ENCODE measurements around the gene YWHAG. TPM values are rescaled to one million over a fixed set of nuclear protein-coding genes. Genes with fewer than 3 reads are reported as not detected.
"Not testable (repeated sequence)": the region's sequence is repeated elsewhere in the genome, so short reads cannot be mapped to it uniquely, and the experiment has no call there.

The YWHAG gene
- polyA plus RNA-seq, 1 donor (not counting 4 experiments of a cell fraction or from before 2014, with no cell fraction given): 130 TPM

GRCh38 chr7:76403780-76404494 lies 45.1 kb upstream of the YWHAG start:
- no peak overlapping the region for H3K4me3 ChIP-seq (ENCODE audit: control insufficient read depth in 2 of 3, extremely low read depth in 1 of 3, insufficient read depth in 2 of 3, low read depth in 1 of 3, low read length in 3 of 3)
- H3K9me3 ChIP-seq (ENCODE audit: control insufficient read depth, low read depth, low read length): no peaks in the 10 kb centered on the region
- TF ChIP-seq EZH2 (IDR thresholded peaks at IDR 0.05; ENCODE audit: low read length) (no peak), CTCF (optimal IDR thresholded peaks at IDR 0.05 in 1 of 3, IDR thresholded peaks at IDR 0.05 in 1 of 3, conservative IDR thresholded peaks at IDR 0.05 in 1 of 3; ENCODE audit: extremely low read depth in 1 of 3, insufficient read depth in 2 of 3, low read length in 3 of 3) (no peak)
- DNase-seq (ENCODE audit: low read depth, low spot score) (no peak), FAIRE-seq (no peak)
- no peak overlapping the region for H3K9ac ChIP-seq (ENCODE audit: control insufficient read depth, extremely low read depth, insufficient read depth, low read length)
- H3K79me2 ChIP-seq (ENCODE audit: control insufficient read depth, insufficient read depth, low read length): no peaks in the 10 kb centered on the region
- no peak overlapping the region for H3K27ac ChIP-seq (ENCODE audit: control insufficient read depth, insufficient read depth, low read length)
- H3K4me2 ChIP-seq (ENCODE audit: control insufficient read depth, extremely low read depth, insufficient read depth, low read depth, low read length): no peak overlapping the region
- H4K20me1 ChIP-seq (ENCODE audit: control insufficient read depth, extremely low read depth, insufficient read depth, low read length): no peaks in the 10 kb centered on the region
- H3K27me3 ChIP-seq (ENCODE audit: control insufficient read depth, extremely low read depth, insufficient read depth, low read length): no peaks in the 10 kb centered on the region
- H3K4me1 ChIP-seq (ENCODE audit: control insufficient read depth, extremely low read depth, insufficient read depth, low read length): no peaks in the 10 kb centered on the region
- no peaks in the 10 kb centered on the region for H3K9me1 ChIP-seq (ENCODE audit: control insufficient read depth, extremely low read depth, insufficient read depth, low read length)
- no peak overlapping the region for H2AFZ ChIP-seq (ENCODE audit: control insufficient read depth, low read length)
- H3K36me3 ChIP-seq (ENCODE audit: control insufficient read depth in 2 of 2, extremely low read depth in 1 of 2, insufficient read depth in 2 of 2, low read length in 2 of 2): no peaks in the 10 kb centered on the region
- dilution Hi-C loops (cut with MboI; ENCODE audit: extremely low pct_ligation_motif_present, low sequenced_read_pairs): no loop called here

- H3K27me3 ChIP-seq (ENCODE audit: control insufficient read depth, extremely low read depth, insufficient read depth, low read length); H4K20me1 ChIP-seq (ENCODE audit: control insufficient read depth, extremely low read depth, insufficient read depth, low read length); DNase-seq (ENCODE audit: low read depth, low spot score); H3K4me2 ChIP-seq (ENCODE audit: control insufficient read depth, extremely low read depth, insufficient read depth, low read depth, low read length); H2AFZ ChIP-seq (ENCODE audit: control insufficient read depth, low read length); H3K27ac ChIP-seq (ENCODE audit: control insufficient read depth, insufficient read depth, low read length); H3K79me2 ChIP-seq (ENCODE audit: control insufficient read depth, insufficient read depth, low read length); H3K9me1 ChIP-seq (ENCODE audit: control insufficient read depth, extremely low read depth, insufficient read depth, low read length); H3K9ac ChIP-seq (ENCODE audit: control insufficient read depth, extremely low read depth, insufficient read depth, low read length); dilution Hi-C loops (cut with MboI; ENCODE audit: extremely low pct_ligation_motif_present, low sequenced_read_pairs); FAIRE-seq; H3K36me3 ChIP-seq (ENCODE audit: control insufficient read depth in 2 of 2, extremely low read depth in 1 of 2, insufficient read depth in 2 of 2, low read length in 2 of 2); H3K4me3 ChIP-seq (ENCODE audit: control insufficient read depth in 2 of 3, extremely low read depth in 1 of 3, insufficient read depth in 2 of 3, low read depth in 1 of 3, low read length in 3 of 3); H3K4me1 ChIP-seq (ENCODE audit: control insufficient read depth, extremely low read depth, insufficient read depth, low read length); H3K9me3 ChIP-seq (ENCODE audit: control insufficient read depth, low read depth, low read length): not testable (repeated sequence)
These were observed 44.3 kb upstream of the YWHAG start for GRCh38 chr7:76403097-76403496.

GRCh38 chr7:76400248-76400647 lies 41.5 kb upstream of the YWHAG start:
- dilution Hi-C loops (cut with MboI; ENCODE audit: extremely low pct_ligation_motif_present, low sequenced_read_pairs): no loop called here
- H2AFZ ChIP-seq (ENCODE audit: control insufficient read depth, low read length): no peak overlapping the region
- no peaks in the 10 kb centered on the region for H3K27me3 ChIP-seq (ENCODE audit: control insufficient read depth, extremely low read depth, insufficient read depth, low read length)
- H3K79me2 ChIP-seq (ENCODE audit: control insufficient read depth, insufficient read depth, low read length): no peaks in the 10 kb centered on the region
- no peaks in the 10 kb centered on the region for H3K36me3 ChIP-seq (ENCODE audit: control insufficient read depth in 2 of 2, extremely low read depth in 1 of 2, insufficient read depth in 2 of 2, low read length in 2 of 2)
- H3K4me2 ChIP-seq (ENCODE audit: control insufficient read depth, extremely low read depth, insufficient read depth, low read depth, low read length): no peak overlapping the region
- H3K9me3 ChIP-seq (ENCODE audit: control insufficient read depth, low read depth, low read length): no peaks in the 10 kb centered on the region
- no peaks in the 10 kb centered on the region for H4K20me1 ChIP-seq (ENCODE audit: control insufficient read depth, extremely low read depth, insufficient read depth, low read length)
- no peak overlapping the region for H3K4me3 ChIP-seq (ENCODE audit: control insufficient read depth in 2 of 3, extremely low read depth in 1 of 3, insufficient read depth in 2 of 3, low read depth in 1 of 3, low read length in 3 of 3)
- H3K27ac ChIP-seq (ENCODE audit: control insufficient read depth, insufficient read depth, low read length): no peak overlapping the region
- FAIRE-seq: no peak
- H3K9ac ChIP-seq (ENCODE audit: control insufficient read depth, extremely low read depth, insufficient read depth, low read length): no peak overlapping the region
- peaks cover 10% of the 10 kb centered on the region for H3K4me1 ChIP-seq (ENCODE audit: control insufficient read depth, extremely low read depth, insufficient read depth, low read length)
- no peak for TF ChIP-seq CTCF (optimal IDR thresholded peaks at IDR 0.05 in 1 of 3, IDR thresholded peaks at IDR 0.05 in 1 of 3, conservative IDR thresholded peaks at IDR 0.05 in 1 of 3; ENCODE audit: extremely low read depth in 1 of 3, insufficient read depth in 2 of 3, low read length in 3 of 3)
- TF ChIP-seq EZH2 (IDR thresholded peaks at IDR 0.05; ENCODE audit: low read length): no peak
- H3K9me1 ChIP-seq (ENCODE audit: control insufficient read depth, extremely low read depth, insufficient read depth, low read length): no peaks in the 10 kb centered on the region
- no peak for DNase-seq (ENCODE audit: low read depth, low spot score)

Measured in keratinocyte (primary cell).